ENCODE data around the gene RGS13. TPM values are rescaled to one million over a fixed set of nuclear protein-coding genes. Genes with fewer than 3 reads are reported as not detected.
A peak's percentile ranks its signal among the peaks of the same experiment; 100 is the strongest.

The RGS13 gene
- total RNA-seq, 1 donor from 2014 or later, result 0.60 TPM

- intact Hi-C loops (cut with micrococcal nuclease), result loop anchor here (1.0 to 10.0 kb wide), 4 partner anchors 17 to 1663 kb away; partner anchors contain the start of gene RGS2
- Mint-ChIP-seq H3K36me3 (ENCODE audit: low read depth) (no peaks in the 10 kb centered on the region), H3K4me1 (peaks cover 19% of the 10 kb centered on the region), H3K9me3 (peaks cover 2% of the 10 kb centered on the region), H3K27me3 (peaks cover 65% of the 10 kb centered on the region), H3K4me3 (peak overlapping the region; percentile 44), H3K27ac (no peak overlapping the region)
- DNase-seq, result no peak
- TF ChIP-seq CTCF (IDR thresholded peaks at IDR 0.05), result no peak
- ChIA-PET CTCF (interaction anchor here (1.2 kb wide), 1 partner anchor 149 kb away, joined by 4 read pairs; no protein-coding TSS in a partner anchor), POLR2A (no interaction called here)
- peak; percentile 90 for ATAC-seq (ENCODE audit: low read depth)
Measured at GRCh38 chr1:192626366-192627179, 9.4 kb upstream of the RGS13 start.

GRCh38 chr1:192627901-192628300, 8.0 kb upstream of the RGS13 start:
- H3K36me3 Mint-ChIP-seq (ENCODE audit: low read depth), result no peaks in the 10 kb centered on the region
- TF ChIP-seq CTCF (IDR thresholded peaks at IDR 0.05), result no peak
- no peak overlapping the region for H3K4me3 Mint-ChIP-seq
- POLR2A ChIA-PET, result no interaction called here
- intact Hi-C loops (cut with micrococcal nuclease), result loop anchor here (5.0 to 10.0 kb wide), 2 partner anchors 179 to 317 kb away; partner anchors contain the start of gene RGS2
- ATAC-seq (ENCODE audit: low read depth) (no peak), DNase-seq (no peak)
- no peak overlapping the region for H3K27ac Mint-ChIP-seq
- peaks cover 66% of the 10 kb centered on the region for H3K27me3 Mint-ChIP-seq
- CTCF ChIA-PET, result interaction anchor here (1.2 to 2.1 kb wide), 3 partner anchors 19 to 154 kb away, joined by 3 to 7 read pairs (median 4); no protein-coding TSS in a partner anchor
- no peaks in the 10 kb centered on the region for H3K9me3 Mint-ChIP-seq
- peaks cover 19% of the 10 kb centered on the region for H3K4me1 Mint-ChIP-seq

GRCh38 chr1:192628396-192629057, 7.4 kb upstream of the RGS13 start:
- intact Hi-C loops (cut with micrococcal nuclease), result loop anchor here (5.0 to 10.0 kb wide), 2 partner anchors 179 to 316 kb away; partner anchors contain the start of gene RGS2
- no peak for ATAC-seq (ENCODE audit: low read depth)
- H3K27ac Mint-ChIP-seq, result no peak overlapping the region
- H3K9me3 Mint-ChIP-seq, result no peaks in the 10 kb centered on the region
- no peaks in the 10 kb centered on the region for H3K36me3 Mint-ChIP-seq (ENCODE audit: low read depth)
- H3K4me1 Mint-ChIP-seq, result peaks cover 19% of the 10 kb centered on the region
- no peak overlapping the region for H3K4me3 Mint-ChIP-seq
- CTCF ChIA-PET, result interaction anchor here (1.4 to 2.1 kb wide), 2 partner anchors 19 to 154 kb away, joined by 3 to 7 read pairs; no protein-coding TSS in a partner anchor
- no peak for DNase-seq
- POLR2A ChIA-PET, result no interaction called here
- TF ChIP-seq CTCF (IDR thresholded peaks at IDR 0.05), result no peak
- H3K27me3 Mint-ChIP-seq, result peaks cover 66% of the 10 kb centered on the region

- H3K4me1 Mint-ChIP-seq, result peaks cover 19% of the 10 kb centered on the region
Measured at GRCh38 chr1:192629612-192630011, 6.3 kb upstream of the RGS13 start.

More at GRCh38 chr1:192629612-192630011, 6.3 kb upstream of the RGS13 start:
- Mint-ChIP-seq H3K27ac (no peak overlapping the region), H3K9me3 (no peaks in the 10 kb centered on the region), H3K36me3 (ENCODE audit: low read depth) (no peaks in the 10 kb centered on the region), H3K4me3 (no peak overlapping the region), H3K27me3 (peaks cover 64% of the 10 kb centered on the region)
- CTCF ChIA-PET, result no interaction called here
- TF ChIP-seq CTCF (IDR thresholded peaks at IDR 0.05), result no peak
- DNase-seq, result no peak
- intact Hi-C loops (cut with micrococcal nuclease), result loop anchor here (1.0 to 10.0 kb wide), 3 partner anchors 10 to 315 kb away; partner anchors contain the start of gene RGS2
- POLR2A ChIA-PET, result no interaction called here
- ATAC-seq (ENCODE audit: low read depth), result no peak

Measured in activated B cell treated with CpG ODN at 0.5 μM for 24 hours (primary cell).